T-helper 1 cell (primary cell): ENCODE data around the gene ARL16.

Experiments
- DNase-seq, 5 donors: peaks; one replicate each; pipeline ENCODE4 v3.0.0-alpha.2; 2012 to 2020

Gene ARL16

DNA sequence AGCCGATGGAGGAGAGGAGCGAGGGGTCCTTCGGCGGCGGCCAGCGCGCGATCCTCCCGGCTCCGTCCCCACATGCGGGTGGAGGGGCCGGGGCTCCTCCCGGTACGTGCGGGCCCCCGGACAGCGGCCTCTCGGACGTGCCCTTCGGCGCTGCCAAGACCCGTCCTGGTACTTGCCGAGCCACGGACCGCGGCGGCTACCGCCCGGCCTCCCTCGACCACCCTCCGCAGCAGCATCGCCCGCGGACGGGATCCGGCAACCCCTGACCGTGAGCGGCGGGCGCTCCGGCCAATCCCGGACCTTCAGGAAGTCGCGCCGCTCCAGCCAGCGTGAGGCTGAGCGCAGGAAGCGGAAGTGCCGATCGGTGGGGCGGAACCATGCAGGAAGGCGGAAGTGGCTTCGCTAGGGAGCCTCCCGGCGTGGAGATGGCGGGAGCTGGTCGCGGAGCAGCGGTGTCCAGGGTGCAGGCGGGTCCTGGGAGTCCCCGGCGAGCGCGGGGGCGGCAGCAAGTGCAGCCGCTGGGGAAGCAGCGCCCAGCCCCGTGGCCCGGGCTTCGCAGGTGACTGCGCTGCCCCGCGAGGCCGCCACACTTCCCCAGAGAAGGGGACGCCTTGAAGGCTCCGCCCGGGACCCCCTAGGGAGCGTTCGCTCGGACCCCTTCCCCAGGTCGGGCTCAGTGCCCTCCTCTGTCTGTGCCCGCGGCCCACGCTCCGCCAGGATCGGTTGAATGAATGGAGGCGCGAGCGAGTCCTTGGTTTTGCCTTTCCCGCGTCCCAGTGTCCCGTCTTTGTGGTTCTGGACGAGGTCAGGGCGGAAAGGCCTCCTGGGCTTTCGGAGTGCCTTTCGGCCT, 17.0 kb downstream of the ARL16 start, which contains the start of the genes CCDC137 and OXLD1:
TSS of gene CCDC137 (plus strand) at position 396 of the 850 bp plus-strand sequence. CDS start at position 426, 30 bp downstream.
TSS of gene OXLD1 (minus strand) at position 264 of the 850 bp plus-strand sequence. CDS start at position 236, 28 bp downstream.
- peak; percentile 83 to 95 (median 88) for DNase-seq

DNA sequence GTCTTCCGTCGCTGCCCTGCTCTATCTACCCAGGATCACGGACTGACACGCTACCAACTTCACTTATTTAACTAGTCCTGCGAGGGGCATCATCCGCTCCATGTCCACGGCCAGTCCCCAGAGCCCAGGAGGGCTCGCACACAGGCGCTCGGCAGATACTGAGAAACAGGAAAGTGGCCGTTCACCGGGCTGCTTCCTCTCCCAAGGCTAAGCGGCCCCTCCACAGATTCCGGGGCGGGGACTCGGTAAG, 17.6 kb downstream of the ARL16 start:
- DNase-seq: peak in 2 of 5 donors; percentile 19 to 24

DNA sequence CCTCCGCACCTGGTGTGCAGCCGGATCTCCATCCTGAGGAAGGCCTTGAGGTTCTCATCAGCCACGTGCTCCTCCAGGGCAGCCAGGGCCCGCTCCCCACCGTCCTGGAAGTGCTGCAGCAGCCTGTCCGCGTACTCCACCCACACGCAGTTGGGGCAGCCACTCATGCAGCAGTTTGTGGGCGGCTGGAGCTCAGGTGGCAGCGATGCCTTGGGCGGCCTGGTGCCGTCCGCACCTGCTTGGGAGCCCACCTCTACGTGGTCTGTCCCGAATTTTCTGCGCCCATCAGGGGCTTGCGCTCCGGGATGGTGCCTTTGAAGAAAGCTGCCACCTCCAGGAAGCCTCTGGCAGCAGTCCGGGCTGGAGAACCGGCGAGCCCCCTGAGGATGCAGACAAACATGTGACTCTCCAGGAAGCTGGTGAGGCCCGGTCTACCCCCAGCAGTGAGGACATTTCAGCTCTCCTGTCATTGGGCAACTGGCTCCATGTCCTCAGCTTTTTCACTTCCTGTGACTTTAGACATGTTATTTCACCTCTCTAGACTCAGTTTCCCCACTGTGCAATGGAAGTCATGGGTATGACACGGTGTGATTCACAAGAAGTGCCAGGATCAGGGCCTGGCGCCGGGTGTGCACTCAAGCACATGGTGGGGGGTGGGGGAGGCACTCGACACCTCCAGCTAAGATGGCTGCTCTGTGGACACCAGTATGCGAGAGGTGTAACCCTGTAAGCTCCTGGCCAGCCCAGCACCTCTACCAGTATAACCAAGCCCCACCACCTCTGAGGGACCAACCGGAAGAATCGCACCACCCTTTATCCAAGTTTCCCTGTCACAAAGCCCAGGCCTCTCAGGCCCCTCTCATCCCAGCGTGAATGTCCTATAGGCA, 18.1 kb downstream of the ARL16 start:
- DNase-seq: peak in 2 of 5 donors; percentile 22 to 53

DNA sequence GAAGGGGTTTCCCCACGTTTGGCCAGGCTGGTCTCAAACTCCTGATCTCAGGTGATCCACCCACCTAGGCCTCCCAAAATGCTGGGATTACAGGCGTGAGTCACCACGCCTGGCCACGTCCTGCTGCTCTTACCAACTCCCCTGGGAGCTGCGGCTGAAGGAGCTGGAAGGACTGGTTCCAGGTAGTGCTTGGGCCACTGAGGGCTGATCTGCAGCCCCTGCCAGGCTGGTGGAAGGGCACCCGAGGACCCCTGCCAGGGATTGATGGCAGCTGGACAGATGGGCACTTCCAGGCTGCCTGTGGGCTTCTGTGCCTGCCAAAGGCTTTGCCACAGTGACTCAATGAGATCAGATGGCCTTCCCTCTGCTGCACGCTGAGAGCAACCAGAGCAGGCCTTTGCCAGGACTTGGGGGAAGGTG, 19.5 kb downstream of the ARL16 start:
- no peak for DNase-seq

DNA sequence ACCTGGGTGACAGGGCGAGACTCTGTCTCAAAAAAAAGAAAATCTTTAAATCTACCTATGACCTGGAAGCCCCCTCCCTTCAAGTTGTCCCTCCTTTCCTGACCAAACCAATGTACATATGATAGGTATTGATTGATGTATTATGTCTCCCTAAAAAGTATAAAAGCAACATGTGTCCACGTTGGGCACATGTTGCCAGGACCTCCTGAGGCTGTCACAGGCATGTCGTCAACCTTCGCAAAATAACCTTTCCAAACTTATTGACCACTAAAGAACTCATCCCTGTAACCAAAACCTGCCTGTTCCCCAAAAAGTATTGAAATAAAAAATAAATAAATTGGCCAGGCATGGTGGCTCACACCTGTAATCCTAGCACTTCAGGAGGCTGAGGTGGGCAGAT, 21.6 kb downstream of the ARL16 start:
- no peak for DNase-seq

DNA sequence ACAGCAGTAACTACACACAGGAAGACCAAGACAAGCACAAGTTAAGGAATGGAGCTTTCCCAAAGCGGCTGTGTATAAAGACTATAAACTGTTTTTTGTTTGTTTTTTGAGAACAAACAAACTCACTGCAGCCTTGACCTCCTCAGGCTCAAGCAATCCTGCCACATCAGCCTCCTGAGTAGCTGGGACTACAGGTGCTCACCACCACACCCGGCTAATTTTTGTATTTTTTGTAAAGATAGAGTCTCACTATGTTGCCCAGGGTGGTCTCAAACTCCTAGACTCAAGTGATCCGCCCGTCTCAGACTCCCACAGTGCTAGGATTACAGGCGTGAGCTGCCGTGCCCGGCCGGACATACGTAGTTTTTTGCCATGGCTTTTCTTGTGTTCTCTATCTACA, 23.2 kb downstream of the ARL16 start:
- DNase-seq: no peak

DNA sequence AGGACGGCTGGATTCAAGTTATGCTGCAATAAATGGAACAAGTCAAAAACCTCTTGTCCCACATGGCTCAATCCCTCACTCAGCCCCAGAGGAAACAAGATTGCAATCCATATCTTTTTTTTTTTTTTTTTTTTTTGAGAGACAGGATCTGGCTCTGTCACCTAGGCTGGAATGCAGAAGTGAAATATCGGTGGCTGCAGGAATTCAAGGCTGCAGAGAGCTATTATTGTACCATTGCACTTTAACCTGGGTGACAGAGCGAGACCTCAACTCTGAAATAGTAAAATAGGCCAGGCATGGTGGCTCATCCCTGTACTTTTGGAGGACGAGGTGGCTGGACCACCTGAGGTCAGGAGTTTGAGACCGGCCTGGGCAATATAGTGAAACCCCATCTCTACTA, 24.6 kb downstream of the ARL16 start:
- no peak for DNase-seq

DNA sequence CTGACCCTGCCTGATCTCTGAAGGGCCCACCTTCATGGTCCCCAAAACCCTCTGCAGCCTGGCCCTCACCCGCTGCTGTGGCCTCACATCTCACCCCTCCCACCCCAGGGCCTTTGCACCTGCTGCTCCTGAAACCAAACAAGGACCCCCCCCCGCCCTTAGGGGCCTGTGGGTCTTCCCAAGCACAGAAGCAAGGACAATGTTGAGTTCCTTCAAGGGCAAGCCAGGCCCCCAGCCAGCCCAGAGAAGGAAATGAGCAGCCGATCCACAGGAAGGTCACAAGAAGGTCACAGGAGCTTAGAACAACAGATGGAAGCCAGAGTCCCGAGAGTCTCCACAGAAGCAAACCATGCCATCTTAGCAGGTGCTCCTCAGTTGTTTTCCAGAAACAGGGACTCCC, 26.8 kb downstream of the ARL16 start:
- DNase-seq: no peak

DNA sequence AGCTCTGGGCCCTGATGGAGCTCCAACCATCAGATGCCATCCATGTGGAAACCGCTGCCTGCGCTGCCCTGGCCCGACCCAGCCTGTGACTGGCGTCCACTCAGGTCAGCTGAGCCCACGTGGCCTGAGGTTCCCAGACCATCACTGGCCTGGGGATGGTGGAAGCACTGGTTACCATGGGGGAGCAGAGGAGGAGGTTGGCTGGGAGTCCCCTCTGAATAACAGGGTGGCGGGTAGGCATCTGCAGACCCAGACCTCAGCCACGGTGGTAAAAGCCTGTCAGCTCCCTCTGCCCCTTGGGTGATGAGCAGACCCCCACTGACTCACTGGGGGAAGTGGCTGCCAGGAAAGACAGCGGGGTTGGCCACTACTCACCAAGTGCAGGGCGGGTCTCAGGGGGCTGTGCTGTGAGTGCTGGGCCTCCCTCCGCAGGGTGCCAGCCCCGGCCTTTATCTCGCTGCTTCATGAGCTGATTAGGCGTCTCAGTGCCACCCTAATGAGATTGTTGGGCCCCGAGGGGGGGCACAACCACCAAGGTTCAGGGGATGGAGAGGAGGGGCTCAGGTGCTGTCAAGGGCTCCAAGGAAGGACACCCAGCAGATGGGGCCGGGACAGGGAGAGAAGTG, 27.4 kb downstream of the ARL16 start, which contains the start of gene PDE6G:
TSS of gene PDE6G (minus strand) at position 425 of the 626 bp plus-strand sequence. CDS start 3,237 bp downstream, outside the sequence.
- DNase-seq: no peak

DNA sequence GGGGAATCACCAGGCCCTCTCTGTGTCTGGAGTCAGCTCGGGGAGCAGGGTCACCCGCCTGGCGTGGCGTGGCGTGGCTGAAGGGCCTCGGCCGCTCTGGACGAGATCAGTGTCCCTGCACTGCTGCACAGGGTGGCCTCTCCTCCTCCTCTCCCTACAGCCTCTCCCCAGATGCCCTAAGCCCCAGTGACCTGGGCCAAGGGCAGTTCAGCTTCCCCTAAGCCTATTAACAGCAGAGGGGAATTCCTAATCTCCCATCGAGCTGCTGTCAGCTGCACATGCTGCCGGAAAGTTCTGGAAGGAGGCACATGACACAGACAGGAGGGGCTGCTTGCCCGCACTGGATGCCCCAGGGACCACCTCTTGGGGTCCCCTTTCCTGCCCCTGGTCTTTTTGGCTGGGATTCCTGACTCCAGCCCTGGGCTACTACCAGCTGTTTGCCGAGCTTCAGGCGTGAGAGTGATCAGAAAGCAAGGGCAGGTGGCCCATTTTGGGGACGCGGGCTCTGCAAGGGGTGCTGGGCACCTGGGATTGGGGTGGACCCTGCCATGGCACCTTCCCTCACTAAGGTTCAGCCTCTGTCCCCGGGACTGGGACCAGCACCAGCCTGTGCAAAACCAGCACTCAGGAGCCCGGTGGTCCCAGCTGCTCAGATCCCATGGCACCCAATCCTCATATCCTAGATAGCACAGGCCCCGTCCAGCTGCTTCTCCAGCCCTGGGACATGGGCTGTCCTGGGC, 28.0 kb downstream of the ARL16 start:
- DNase-seq: no peak

DNA sequence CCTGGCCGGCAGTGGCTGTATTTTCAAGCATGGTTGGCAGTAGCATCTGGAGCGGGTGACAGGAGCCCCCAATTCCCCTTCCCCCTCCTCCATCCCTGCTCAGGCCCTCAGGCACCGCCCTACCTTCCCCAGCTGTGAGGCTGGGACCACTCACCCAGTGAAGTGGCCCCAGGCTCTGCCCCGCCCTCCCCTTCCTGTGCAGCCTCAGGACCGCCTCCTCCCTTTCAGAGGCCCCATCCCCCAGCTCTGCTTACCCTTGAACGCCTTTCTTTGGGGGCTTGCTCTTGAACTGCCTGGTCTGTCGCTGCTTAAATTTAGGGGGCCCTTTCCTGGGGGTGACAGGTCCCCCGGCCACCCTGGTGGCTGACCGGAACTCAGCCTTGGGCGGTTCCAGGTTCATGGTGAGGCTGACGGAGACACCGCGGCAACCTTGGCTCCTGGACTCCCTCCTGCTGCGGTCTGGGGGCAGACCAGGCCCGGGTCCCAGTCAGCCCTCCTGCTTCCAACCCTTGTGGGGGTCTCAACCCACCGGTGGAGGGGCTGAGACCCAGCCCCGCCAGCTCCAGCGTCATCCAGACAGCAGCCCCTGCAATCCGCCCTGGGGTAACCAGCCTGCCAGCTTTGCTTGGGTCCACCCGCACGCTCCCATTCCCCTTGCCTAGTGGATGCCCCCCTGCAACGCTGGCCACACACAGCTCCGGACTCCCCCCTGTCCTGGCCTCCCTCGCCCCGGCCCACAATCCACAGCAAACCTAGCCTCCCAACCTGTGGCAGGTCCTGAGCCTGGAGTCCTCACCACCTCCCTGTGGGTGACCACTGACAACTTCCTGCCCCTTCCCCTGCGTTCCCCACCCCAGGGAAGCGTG, 30.5 kb downstream of the ARL16 start:
- DNase-seq: no peak

DNA sequence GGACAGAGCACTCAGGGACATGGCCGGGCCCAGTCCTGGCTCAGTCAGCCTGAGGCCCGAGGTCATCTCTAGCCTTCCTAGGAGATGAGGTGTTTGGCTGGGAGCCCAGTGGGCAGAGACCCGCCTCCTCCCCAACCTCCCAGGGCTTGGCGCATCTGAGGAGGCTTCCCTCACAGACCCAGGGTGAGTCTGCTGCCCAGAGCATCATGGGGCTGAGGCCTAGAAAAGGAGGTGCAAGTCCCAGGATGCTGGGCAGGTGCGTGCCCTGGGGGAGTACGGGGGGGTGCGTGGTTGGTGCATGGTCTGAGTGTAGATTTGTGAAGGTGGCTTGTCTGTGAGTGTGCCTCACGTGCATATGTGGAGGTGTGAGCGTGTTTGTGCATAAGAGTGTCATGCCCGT, 31.9 kb downstream of the ARL16 start:
- DNase-seq: no peak

DNA sequence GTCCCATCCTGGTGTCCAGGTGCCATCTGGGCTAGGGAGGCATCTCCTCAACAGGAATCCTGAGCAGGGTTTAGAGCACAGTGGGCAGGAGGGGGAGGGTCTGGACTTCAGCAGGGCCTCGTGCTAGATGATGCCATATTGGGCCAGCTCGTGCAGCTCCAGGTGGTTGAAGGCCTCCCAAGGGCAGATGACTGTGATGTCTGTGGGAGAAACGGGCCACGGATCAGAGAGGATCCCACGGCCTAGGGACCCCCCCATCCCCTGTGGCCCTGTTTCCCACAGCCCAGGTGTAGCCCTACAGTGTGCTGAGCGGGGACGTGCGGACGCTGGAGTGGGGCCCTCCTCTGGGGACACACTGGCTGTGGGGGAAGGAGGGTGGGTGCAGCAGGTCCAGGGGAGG, 32.6 kb downstream of the ARL16 start:
- DNase-seq: no peak

DNA sequence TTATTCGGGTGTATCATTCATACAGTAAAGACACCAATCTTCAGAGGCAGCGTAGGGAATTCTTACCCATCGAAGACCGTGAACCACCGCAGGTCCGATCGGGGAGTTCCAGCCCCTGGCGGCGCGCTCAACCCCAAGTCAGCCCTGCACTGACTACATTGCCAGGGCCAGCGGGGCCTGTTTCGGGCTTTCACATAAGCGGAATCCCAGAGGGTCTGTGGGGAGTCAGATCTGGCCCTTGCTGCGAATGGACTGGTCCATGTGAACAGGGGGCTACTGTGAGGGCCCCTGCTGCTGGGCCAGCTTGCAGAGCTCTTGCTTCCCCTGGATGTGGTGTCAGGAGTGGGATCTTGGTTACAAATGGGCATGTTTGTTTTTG, 34.9 kb downstream of the ARL16 start:
- no peak for DNase-seq

DNA sequence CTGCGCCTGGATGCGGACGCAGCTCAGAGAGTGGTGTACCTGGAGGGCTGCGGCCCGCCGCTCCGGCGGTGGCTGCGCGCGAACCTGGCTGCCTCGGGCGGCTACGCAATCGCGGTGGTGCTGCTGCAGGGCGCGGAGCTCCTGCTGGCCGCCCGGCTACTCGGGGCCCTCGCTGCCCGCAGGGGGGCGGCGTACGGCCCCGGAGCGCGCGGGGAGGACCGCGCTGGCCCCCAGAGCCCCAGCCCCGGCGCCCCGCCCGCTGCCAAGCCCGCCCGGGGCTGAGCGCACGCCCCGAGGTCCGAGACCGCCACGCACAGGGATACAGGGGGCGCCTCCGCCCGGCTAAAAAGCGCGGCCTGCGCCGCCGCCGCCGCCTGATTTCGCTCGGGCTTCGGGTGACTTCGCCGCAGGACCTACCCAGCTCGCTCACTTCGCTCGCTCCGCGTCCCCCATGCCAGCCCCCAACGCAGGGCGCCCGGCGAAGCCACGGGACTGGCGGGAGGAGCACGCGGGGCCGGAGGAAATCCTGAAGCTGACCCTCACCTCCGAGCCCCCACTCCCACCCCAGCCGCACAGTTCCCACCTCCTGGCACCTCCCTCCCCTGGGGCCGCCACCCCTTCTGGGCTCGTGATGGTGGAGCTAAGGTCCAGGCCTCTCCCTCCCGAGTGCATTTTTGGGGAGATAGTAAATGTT, 35.4 kb downstream of the ARL16 start:
- DNase-seq: no peak

DNA sequence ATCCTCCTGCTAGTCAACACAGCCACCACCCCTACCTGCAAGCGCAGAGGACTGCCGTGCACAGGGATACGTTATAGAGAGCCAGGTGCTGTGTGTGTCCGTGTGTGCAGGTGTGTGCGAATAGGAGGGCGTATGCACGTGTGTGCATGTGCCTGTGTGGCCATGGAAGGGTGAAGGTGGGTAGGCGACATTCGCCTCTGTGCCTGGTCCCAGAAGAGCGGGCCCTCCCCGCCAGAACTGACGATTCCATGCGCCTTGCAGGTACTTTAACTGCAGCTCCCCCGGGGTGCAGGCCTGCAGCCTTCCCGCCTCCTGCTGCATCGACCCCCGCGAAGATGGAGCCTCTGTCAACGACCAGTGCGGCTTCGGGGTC, 36.0 kb downstream of the ARL16 start:
- DNase-seq: no peak

DNA sequence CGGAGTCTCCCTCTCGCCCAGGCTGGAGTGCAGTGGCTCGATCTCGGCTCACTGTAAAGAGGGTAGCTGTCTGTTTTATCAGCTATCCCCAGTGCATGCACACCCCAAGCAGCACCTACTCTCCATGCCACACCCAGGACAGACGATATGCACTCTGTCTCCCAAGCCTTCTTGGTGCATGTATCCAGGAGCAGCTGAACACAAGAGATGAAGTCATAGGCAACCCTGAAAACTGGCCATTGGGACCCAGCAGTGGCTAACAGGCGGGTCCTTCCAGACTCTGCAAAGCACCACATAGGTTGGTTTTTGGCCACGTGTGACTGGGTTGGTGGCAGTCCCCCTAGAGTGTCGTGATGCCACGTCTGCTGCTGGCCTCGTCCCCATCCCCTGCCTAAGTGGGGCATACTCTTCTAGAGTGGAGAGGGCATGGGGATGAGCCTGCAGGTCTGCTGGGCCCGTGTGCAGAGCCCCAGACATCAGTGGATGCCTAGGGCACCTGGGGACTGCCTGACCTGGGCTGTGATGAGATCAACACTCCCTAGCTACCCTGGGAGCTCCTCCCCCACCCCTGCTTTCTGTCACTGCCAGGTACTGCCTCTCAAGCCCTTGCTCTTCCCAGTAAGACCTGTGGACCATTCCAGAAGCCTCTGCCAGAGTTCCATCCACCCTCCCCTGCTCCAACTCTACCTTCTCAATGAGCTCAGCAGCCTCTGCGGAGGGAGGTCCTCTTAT, 36.6 kb downstream of the ARL16 start:
- no peak for DNase-seq

DNA sequence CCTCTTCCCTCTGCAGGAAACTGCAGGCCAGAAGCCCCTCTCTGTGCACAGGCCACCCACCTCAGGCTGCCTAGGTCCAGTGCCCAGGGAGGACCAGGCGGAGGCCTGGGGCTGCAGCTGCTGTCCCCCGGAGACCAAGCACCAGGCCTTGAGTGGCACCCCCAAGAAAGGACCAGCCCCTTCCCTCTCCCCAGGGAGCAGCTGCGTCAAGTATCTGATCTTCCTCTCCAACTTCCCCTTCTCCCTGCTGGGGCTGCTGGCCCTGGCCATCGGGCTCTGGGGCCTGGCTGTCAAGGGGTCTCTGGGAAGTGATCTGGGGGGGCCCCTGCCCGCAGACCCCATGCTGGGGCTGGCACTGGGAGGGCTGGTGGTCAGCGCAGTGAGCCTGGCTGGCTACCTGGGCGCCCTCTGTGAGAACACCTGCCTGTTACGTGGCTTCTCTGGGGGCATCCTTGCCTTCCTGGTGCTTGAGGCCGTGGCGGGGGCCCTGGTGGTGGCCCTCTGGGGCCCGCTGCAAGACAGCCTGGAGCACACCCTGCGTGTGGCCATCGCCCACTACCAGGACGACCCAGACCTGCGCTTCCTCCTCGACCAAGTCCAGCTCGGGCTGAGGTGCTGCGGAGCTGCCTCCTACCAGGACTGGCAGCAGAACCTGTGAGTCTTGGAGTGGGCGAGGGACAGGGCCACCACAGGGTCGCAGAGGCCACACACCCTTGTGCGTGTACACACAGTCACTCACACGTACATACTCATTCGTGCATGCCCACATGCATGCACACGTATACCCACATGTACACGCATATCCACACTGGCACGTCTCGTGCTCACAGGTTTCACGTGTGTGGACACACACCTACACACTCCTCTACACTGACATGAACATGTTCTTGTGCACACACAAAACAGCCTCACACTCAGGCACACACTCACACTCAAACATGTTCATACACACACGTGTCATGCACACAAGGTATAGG, 38.3 kb downstream of the ARL16 start:
- DNase-seq: no peak

DNA sequence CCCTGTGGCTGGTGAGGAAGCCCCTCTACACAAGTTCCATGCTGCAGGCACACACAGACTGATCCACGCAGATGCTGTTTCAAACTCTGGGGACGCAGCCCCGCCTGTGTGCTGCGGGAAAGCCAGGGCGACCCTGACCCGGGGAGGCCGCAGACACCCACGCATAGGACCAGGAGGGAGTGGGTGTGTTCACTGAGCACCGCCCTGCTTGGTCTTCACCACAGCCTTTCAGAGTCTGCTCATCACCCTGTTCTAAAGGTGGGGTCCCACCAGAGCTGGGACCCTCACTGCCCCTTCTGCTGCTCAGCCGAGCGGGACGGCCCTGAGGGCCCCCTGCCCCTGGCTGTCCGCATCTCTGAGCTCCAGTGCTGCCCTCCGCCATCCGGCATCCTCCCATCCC, 39.1 kb downstream of the ARL16 start:
- DNase-seq: no peak
